Panc1 (cell line): ENCODE data around the gene LRPPRC. TPM values are rescaled to one million over a fixed set of nuclear protein-coding genes. Genes with fewer than 3 reads are reported as not detected.

Source experiments
- ATAC-seq: fragments of 200-7000 bp; cut with Tn5 transposase; 2 replicates; pipeline ENCODE4 v1.9.1; 2020; ENCODE audit warnings: mild to moderate bottlenecking, moderate library complexity
- BruUV-seq: library from RNA; stranded (reverse); fragments of 400-500 nt; replicated peaks from 2 replicates; lab custom pipeline; 2021; lab: Mats Ljungman, UMichigan
- CTCF ChIA-PET: fragments of 300-600 bp; sonication (Branson Sonifier 250); formaldehyde crosslinking; loops from one replicate; lab custom pipeline; 2022; ENCODE audit warnings: antibody characterized with exemption; lab: Charles Lee
- POLR2A ChIA-PET: fragments of 300-600 bp; sonication (Branson Sonifier 250); formaldehyde crosslinking; loops from one replicate; lab custom pipeline; 2022; ENCODE audit warnings: antibody characterized with exemption; lab: Charles Lee
- DNase-seq: peaks from one replicate; pipeline ENCODE4 v3.0.0-alpha.2; 2010; ENCODE audit warnings: low read depth, low spot score
- H3K27ac ChIP-seq: 2 replicates; pipeline ENCODE4 v1.5.1; 2011; ENCODE audit warnings: mild to moderate bottlenecking, low read length, inconsistent platforms
- H3K27me3 ChIP-seq: fragments of 200-500 bp; sonication (Bioruptor generic); 2 replicates; pipeline ENCODE4 v1.6.0; 2014; ENCODE audit warnings: low read length, inconsistent platforms; ENCODE audit not compliant: control insufficient read depth, insufficient read depth
- H3K36me3 ChIP-seq: fragments of 200-500 bp; sonication (Bioruptor generic); 2 replicates; pipeline ENCODE4 v1.5.1; 2014; ENCODE audit warnings: inconsistent platforms, mild to moderate bottlenecking, low read length, moderate library complexity; ENCODE audit not compliant: control insufficient read depth, insufficient read depth
- H3K4me1 ChIP-seq: 2 replicates; pipeline ENCODE4 v1.5.1; 2011; ENCODE audit warnings: inconsistent platforms, mild to moderate bottlenecking, low read length, moderate library complexity; ENCODE audit not compliant: control insufficient read depth, insufficient read depth
- H3K4me3 ChIP-seq, 2 experiments: 2 replicates each; pipeline ENCODE4 v1.5.1; 2011 to 2012; ENCODE audit warnings: low read depth in 2 of 2, low read length in 2 of 2, mild to moderate bottlenecking in 2 of 2, inconsistent platforms in 1 of 2, moderate library complexity in 1 of 2
- H3K9me3 ChIP-seq: fragments of 200-500 bp; sonication (Bioruptor generic); 2 replicates; pipeline ENCODE4 v1.5.1; 2014; ENCODE audit warnings: low read depth, mild to moderate bottlenecking, inconsistent platforms, low read length, moderate library complexity; ENCODE audit not compliant: control insufficient read depth, insufficient read depth
- POLR2AphosphoS5 ChIP-seq: IDR thresholded peaks from 2 replicates; pipeline ENCODE4 v1.6.1; 2012; ENCODE audit warnings: mild to moderate bottlenecking, low read depth, low read length, moderate library complexity
- SIN3A ChIP-seq: IDR thresholded peaks from 2 replicates; pipeline ENCODE4 v1.6.1; 2012; ENCODE audit warnings: low read depth, mild to moderate bottlenecking, low read length, moderate library complexity, borderline replicate concordance; ENCODE audit not compliant: insufficient read depth
- TCF7L2 ChIP-seq: IDR thresholded peaks from 2 replicates; pipeline ENCODE4 v1.6.1; 2011; ENCODE audit warnings: mild to moderate bottlenecking, low read depth, low read length, inconsistent platforms
- in situ Hi-C: cut with HindIII; loops from 2 replicates; pipeline ENCODE4 v1.10.0; 2016; ENCODE audit warnings: low sequenced_read_pairs, low pct_unique_long_range_greater_than_20kb
- intact Hi-C: fragments of 100-400 bp; cut with micrococcal nuclease; formaldehyde crosslinking; loops from one replicate; pipeline ENCODE4 v1.10.0; 2022; ENCODE audit not compliant: unreplicated experiment
- total RNA-seq: library from RNA; stranded (reverse); gene quantifications from one replicate; pipeline ENCODE4 v1.2.1, GENCODE V29; 2021; ENCODE audit not compliant: unreplicated experiment
- TF ChIP-seq, protein P1 (sequence below), 2 experiments: IDR thresholded peaks; 2 replicates each; pipeline ENCODE4 v1.6.1; 2011 to 2012; ENCODE audit warnings: low read depth in 2 of 2, control low read depth in 1 of 2, low read length in 1 of 2, mild to moderate bottlenecking in 1 of 2, moderate library complexity in 1 of 2; ENCODE audit not compliant: insufficient read depth in 1 of 2
- TF ChIP-seq, protein P2 (sequence below): fragments of 450-650 bp; IDR thresholded peaks from 2 replicates; pipeline ENCODE4 v1.5.1; 2017; ENCODE audit warnings: mild to moderate bottlenecking

The LRPPRC gene
- total RNA-seq, 1 experiment from 2014 or later: 207 TPM

DNA sequence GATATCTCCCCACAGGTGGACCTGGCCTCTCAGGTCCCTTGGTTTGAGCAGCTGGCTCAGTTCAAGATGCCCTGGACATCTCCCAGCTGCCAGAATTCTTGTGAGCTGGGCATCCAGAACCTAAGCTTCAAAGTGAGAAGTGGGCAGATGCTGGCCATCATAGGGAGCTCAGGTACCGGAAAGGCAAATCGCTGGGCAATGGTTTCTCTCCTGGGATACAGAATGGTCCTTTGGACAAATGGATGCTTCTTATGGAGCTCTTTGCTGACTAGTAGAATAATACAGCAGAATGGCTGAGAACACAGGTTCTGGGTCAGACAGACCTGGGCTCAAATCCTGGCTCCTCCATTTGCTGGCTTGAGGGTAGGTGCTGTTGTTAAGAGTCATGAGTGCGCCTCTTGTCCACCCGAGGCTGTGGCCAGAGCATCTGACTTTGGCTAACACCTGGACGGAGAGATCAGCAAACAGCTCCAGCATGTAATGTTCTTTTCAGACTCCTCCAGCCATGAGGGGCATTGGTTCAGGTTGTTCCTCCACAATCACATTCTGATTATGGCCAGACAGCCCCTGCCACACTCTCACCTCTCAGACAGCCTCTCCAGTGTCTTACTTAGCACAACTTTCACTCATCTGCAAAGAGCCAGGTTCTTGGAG, 149.5 kb downstream of the LRPPRC start:
- ChIA-PET CTCF (no interaction called here), POLR2A (no interaction called here)
- H3K9me3 ChIP-seq: no peaks in the 10 kb centered on the region
- H3K27ac ChIP-seq: no peak overlapping the region
- TF ChIP-seq, protein P1, sequence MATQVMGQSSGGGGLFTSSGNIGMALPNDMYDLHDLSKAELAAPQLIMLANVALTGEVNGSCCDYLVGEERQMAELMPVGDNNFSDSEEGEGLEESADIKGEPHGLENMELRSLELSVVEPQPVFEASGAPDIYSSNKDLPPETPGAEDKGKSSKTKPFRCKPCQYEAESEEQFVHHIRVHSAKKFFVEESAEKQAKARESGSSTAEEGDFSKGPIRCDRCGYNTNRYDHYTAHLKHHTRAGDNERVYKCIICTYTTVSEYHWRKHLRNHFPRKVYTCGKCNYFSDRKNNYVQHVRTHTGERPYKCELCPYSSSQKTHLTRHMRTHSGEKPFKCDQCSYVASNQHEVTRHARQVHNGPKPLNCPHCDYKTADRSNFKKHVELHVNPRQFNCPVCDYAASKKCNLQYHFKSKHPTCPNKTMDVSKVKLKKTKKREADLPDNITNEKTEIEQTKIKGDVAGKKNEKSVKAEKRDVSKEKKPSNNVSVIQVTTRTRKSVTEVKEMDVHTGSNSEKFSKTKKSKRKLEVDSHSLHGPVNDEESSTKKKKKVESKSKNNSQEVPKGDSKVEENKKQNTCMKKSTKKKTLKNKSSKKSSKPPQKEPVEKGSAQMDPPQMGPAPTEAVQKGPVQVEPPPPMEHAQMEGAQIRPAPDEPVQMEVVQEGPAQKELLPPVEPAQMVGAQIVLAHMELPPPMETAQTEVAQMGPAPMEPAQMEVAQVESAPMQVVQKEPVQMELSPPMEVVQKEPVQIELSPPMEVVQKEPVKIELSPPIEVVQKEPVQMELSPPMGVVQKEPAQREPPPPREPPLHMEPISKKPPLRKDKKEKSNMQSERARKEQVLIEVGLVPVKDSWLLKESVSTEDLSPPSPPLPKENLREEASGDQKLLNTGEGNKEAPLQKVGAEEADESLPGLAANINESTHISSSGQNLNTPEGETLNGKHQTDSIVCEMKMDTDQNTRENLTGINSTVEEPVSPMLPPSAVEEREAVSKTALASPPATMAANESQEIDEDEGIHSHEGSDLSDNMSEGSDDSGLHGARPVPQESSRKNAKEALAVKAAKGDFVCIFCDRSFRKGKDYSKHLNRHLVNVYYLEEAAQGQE (IDR thresholded peaks at IDR 0.05; ENCODE audit: insufficient read depth in 1 of 2, low read depth in 2 of 2, low read length in 1 of 2): no peak
- TF ChIP-seq SIN3A (no peak), POLR2AphosphoS5 (no peak), TCF7L2 (no peak)
- TF ChIP-seq, protein P2, sequence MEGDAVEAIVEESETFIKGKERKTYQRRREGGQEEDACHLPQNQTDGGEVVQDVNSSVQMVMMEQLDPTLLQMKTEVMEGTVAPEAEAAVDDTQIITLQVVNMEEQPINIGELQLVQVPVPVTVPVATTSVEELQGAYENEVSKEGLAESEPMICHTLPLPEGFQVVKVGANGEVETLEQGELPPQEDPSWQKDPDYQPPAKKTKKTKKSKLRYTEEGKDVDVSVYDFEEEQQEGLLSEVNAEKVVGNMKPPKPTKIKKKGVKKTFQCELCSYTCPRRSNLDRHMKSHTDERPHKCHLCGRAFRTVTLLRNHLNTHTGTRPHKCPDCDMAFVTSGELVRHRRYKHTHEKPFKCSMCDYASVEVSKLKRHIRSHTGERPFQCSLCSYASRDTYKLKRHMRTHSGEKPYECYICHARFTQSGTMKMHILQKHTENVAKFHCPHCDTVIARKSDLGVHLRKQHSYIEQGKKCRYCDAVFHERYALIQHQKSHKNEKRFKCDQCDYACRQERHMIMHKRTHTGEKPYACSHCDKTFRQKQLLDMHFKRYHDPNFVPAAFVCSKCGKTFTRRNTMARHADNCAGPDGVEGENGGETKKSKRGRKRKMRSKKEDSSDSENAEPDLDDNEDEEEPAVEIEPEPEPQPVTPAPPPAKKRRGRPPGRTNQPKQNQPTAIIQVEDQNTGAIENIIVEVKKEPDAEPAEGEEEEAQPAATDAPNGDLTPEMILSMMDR: no peak
- no TSS peak for BruUV-seq
- intact Hi-C loops: no loop called here
- no peaks in the 10 kb centered on the region for H3K36me3 ChIP-seq
- no peak overlapping the region for H3K4me3 ChIP-seq
- no peaks in the 10 kb centered on the region for H3K27me3 ChIP-seq
- no peak for DNase-seq
- peaks cover 5% of the 10 kb centered on the region for H3K4me1 ChIP-seq
- in situ Hi-C loops: no loop called here
- ATAC-seq: no peak

DNA sequence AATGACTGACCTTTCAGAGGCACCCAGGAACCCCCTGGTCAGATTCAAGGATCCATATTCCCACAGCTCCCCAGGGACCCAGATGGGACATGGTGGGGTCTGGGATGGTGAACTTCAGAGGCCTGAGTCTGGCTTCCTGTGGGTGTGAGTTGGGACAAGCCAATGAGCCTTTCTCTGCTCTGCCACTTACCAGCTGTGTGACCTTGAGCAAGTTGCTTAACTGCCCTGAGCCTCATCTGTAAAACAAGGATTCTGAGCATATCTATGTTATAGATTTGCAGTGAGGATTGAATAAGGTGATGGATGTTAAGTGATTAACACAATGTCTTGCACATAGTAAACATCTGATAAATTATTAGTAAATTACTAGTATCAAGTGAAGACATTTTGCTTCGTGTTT, 150.6 kb downstream of the LRPPRC start:
- H3K36me3 ChIP-seq: no peaks in the 10 kb centered on the region
- DNase-seq (no peak), ATAC-seq (no peak)
- no peak overlapping the region for H3K27ac ChIP-seq
- TF ChIP-seq TCF7L2: no peak
- TF ChIP-seq, protein P1 (IDR thresholded peaks at IDR 0.05; ENCODE audit: insufficient read depth in 1 of 2, low read depth in 2 of 2, low read length in 1 of 2): no peak
- TF ChIP-seq SIN3A: no peak
- no peak for TF ChIP-seq POLR2AphosphoS5
- TF ChIP-seq, protein P2: no peak
- H3K9me3 ChIP-seq: no peaks in the 10 kb centered on the region
- ChIA-PET POLR2A (interaction anchor here (0.6 kb wide), 1 partner anchor 147 kb away, joined by 4 read pairs; no protein-coding TSS in a partner anchor), CTCF (no interaction called here)
- H3K4me3 ChIP-seq: no peak overlapping the region
- no TSS peak for BruUV-seq
- peaks cover 5% of the 10 kb centered on the region for H3K4me1 ChIP-seq
- H3K27me3 ChIP-seq: no peaks in the 10 kb centered on the region
- in situ Hi-C loops (no loop called here), intact Hi-C loops (no loop called here)
